ENCODE data around the gene PRR23E. TPM values are rescaled to one million over a fixed set of nuclear protein-coding genes. Genes with fewer than 3 reads are reported as not detected.

The PRR23E gene
- total and polyA plus RNA-seq, 5 donors from 2014 or later, result not detected

GRCh38 chr3:127203024-127203423, 10.1 kb downstream of the PRR23E start:
- H3K4me1 Mint-ChIP-seq, result no peaks in the 10 kb centered on the region
- H3K9me3 ChIP-seq (ENCODE audit: control insufficient read depth in 2 of 2, low read length in 2 of 2), result no peaks in the 10 kb centered on the region
- no peaks in the 10 kb centered on the region for H3K36me3 ChIP-seq (ENCODE audit: control insufficient read depth, insufficient read depth, low read length)
- no peak for ATAC-seq (ENCODE audit: low read depth in 2 of 2)
- peaks cover 0 to 8% (median 2%) of the 10 kb centered on the region in 7 donors for H3K9me3 Mint-ChIP-seq
- H3K27me3 Mint-ChIP-seq, result no peaks in the 10 kb centered on the region
- no peak overlapping the region for H3K4me3 Mint-ChIP-seq
- no peaks in the 10 kb centered on the region for H3K4me1 ChIP-seq (ENCODE audit: control insufficient read depth, insufficient read depth, low read length, poor library complexity, severe bottlenecking)
- H3K4me3 ChIP-seq (ENCODE audit: low read depth, low read length), result no peak overlapping the region
- no peak overlapping the region for H3K27ac ChIP-seq (ENCODE audit: insufficient read depth, low read length, poor library complexity, severe bottlenecking)
- no peak overlapping the region for H3K27ac Mint-ChIP-seq
- H3K27me3 ChIP-seq (ENCODE audit: control insufficient read depth, insufficient read depth, low read length), result peaks cover 2% of the 10 kb centered on the region
- no peaks in the 10 kb centered on the region for H3K36me3 Mint-ChIP-seq
- DNase-seq, result no peak

GRCh38 chr3:127204841-127205582, 12.1 kb downstream of the PRR23E start:
- H3K4me3 ChIP-seq (ENCODE audit: low read depth, low read length), result no peak overlapping the region
- H3K4me1 ChIP-seq (ENCODE audit: control insufficient read depth, insufficient read depth, low read length, poor library complexity, severe bottlenecking), result no peaks in the 10 kb centered on the region
- no peak overlapping the region for H3K4me3 Mint-ChIP-seq
- no peak overlapping the region for H3K27ac ChIP-seq (ENCODE audit: insufficient read depth, low read length, poor library complexity, severe bottlenecking)
- no peak for DNase-seq
- H3K4me1 Mint-ChIP-seq, result no peaks in the 10 kb centered on the region
- H3K27me3 ChIP-seq (ENCODE audit: control insufficient read depth, insufficient read depth, low read length), result no peaks in the 10 kb centered on the region
- H3K36me3 Mint-ChIP-seq, result no peaks in the 10 kb centered on the region
- H3K36me3 ChIP-seq (ENCODE audit: control insufficient read depth, insufficient read depth, low read length), result no peaks in the 10 kb centered on the region
- H3K9me3 ChIP-seq (ENCODE audit: control insufficient read depth in 2 of 2, low read length in 2 of 2), result no peaks in the 10 kb centered on the region
- no peaks in the 10 kb centered on the region for H3K27me3 Mint-ChIP-seq
- peaks cover 0 to 8% (median 2%) of the 10 kb centered on the region in 7 donors for H3K9me3 Mint-ChIP-seq
- no peak for ATAC-seq (ENCODE audit: low read depth in 2 of 2)
- H3K27ac Mint-ChIP-seq, result no peak overlapping the region

GRCh38 chr3:127206154-127206553, 13.2 kb downstream of the PRR23E start:
- no peak overlapping the region for H3K27ac ChIP-seq (ENCODE audit: insufficient read depth, low read length, poor library complexity, severe bottlenecking)
- no peaks in the 10 kb centered on the region for H3K36me3 Mint-ChIP-seq
- no peaks in the 10 kb centered on the region for H3K27me3 Mint-ChIP-seq
- H3K4me1 ChIP-seq (ENCODE audit: control insufficient read depth, insufficient read depth, low read length, poor library complexity, severe bottlenecking), result no peaks in the 10 kb centered on the region
- peaks cover 0 to 8% (median 2%) of the 10 kb centered on the region in 7 donors for H3K9me3 Mint-ChIP-seq
- ATAC-seq (ENCODE audit: low read depth in 2 of 2) (no peak), DNase-seq (no peak)
- H3K27me3 ChIP-seq (ENCODE audit: control insufficient read depth, insufficient read depth, low read length), result no peaks in the 10 kb centered on the region
- no peaks in the 10 kb centered on the region for H3K36me3 ChIP-seq (ENCODE audit: control insufficient read depth, insufficient read depth, low read length)
- no peaks in the 10 kb centered on the region for H3K4me1 Mint-ChIP-seq
- H3K27ac Mint-ChIP-seq, result no peak overlapping the region
- no peak overlapping the region for H3K4me3 ChIP-seq (ENCODE audit: low read depth, low read length)
- H3K4me3 Mint-ChIP-seq, result no peak overlapping the region
- H3K9me3 ChIP-seq (ENCODE audit: control insufficient read depth in 2 of 2, low read length in 2 of 2), result no peaks in the 10 kb centered on the region

- Histone ChIP-seq H3K27ac (ENCODE audit: insufficient read depth, low read length, poor library complexity, severe bottlenecking) (no peak overlapping the region), H3K27me3 (ENCODE audit: control insufficient read depth, insufficient read depth, low read length) (no peaks in the 10 kb centered on the region), H3K4me3 (ENCODE audit: low read depth, low read length) (no peak overlapping the region), H3K36me3 (ENCODE audit: control insufficient read depth, insufficient read depth, low read length) (no peaks in the 10 kb centered on the region), H3K9me3 (ENCODE audit: control insufficient read depth in 2 of 2, low read length in 2 of 2) (no peaks in the 10 kb centered on the region), H3K4me1 (ENCODE audit: control insufficient read depth, insufficient read depth, low read length, poor library complexity, severe bottlenecking) (no peaks in the 10 kb centered on the region)
- H3K4me3 Mint-ChIP-seq, result no peak overlapping the region
- no peaks in the 10 kb centered on the region for H3K4me1 Mint-ChIP-seq
- no peak overlapping the region for H3K27ac Mint-ChIP-seq
- ATAC-seq (ENCODE audit: low read depth in 2 of 2) (no peak), DNase-seq (no peak)
- H3K36me3 Mint-ChIP-seq, result no peaks in the 10 kb centered on the region
- H3K27me3 Mint-ChIP-seq, result no peaks in the 10 kb centered on the region
- peaks cover 0 to 8% (median 2%) of the 10 kb centered on the region in 7 donors for H3K9me3 Mint-ChIP-seq
These were observed 13.9 kb downstream of the PRR23E start for GRCh38 chr3:127206611-127207516.

GRCh38 chr3:127207727-127208482, 15.0 kb downstream of the PRR23E start:
- no peaks in the 10 kb centered on the region for H3K9me3 ChIP-seq (ENCODE audit: control insufficient read depth in 2 of 2, low read length in 2 of 2)
- peaks cover 0 to 3% (median 0%) of the 10 kb centered on the region in 7 donors for H3K9me3 Mint-ChIP-seq
- H3K27me3 Mint-ChIP-seq, result no peaks in the 10 kb centered on the region
- H3K4me3 Mint-ChIP-seq, result no peak overlapping the region
- H3K36me3 Mint-ChIP-seq, result no peaks in the 10 kb centered on the region
- DNase-seq, result no peak
- no peak overlapping the region for H3K4me3 ChIP-seq (ENCODE audit: low read depth, low read length)
- no peak overlapping the region for H3K27ac ChIP-seq (ENCODE audit: insufficient read depth, low read length, poor library complexity, severe bottlenecking)
- H3K27me3 ChIP-seq (ENCODE audit: control insufficient read depth, insufficient read depth, low read length), result no peaks in the 10 kb centered on the region
- no peak overlapping the region for H3K27ac Mint-ChIP-seq
- H3K4me1 Mint-ChIP-seq, result no peaks in the 10 kb centered on the region
- no peaks in the 10 kb centered on the region for H3K4me1 ChIP-seq (ENCODE audit: control insufficient read depth, insufficient read depth, low read length, poor library complexity, severe bottlenecking)
- ATAC-seq (ENCODE audit: low read depth in 2 of 2), result no peak
- no peaks in the 10 kb centered on the region for H3K36me3 ChIP-seq (ENCODE audit: control insufficient read depth, insufficient read depth, low read length)

GRCh38 chr3:127208483-127209100, 15.7 kb downstream of the PRR23E start:
- H3K27me3 ChIP-seq (ENCODE audit: control insufficient read depth, insufficient read depth, low read length), result no peaks in the 10 kb centered on the region
- no peaks in the 10 kb centered on the region for H3K36me3 ChIP-seq (ENCODE audit: control insufficient read depth, insufficient read depth, low read length)
- no peak for ATAC-seq (ENCODE audit: low read depth in 2 of 2)
- H3K9me3 Mint-ChIP-seq, result peaks cover 0 to 3% (median 0%) of the 10 kb centered on the region in 7 donors
- peak overlapping the region in 1 of 3 donors; percentile 71 for H3K27ac Mint-ChIP-seq
- no peak overlapping the region for H3K4me3 ChIP-seq (ENCODE audit: low read depth, low read length)
- no peaks in the 10 kb centered on the region for H3K4me1 ChIP-seq (ENCODE audit: control insufficient read depth, insufficient read depth, low read length, poor library complexity, severe bottlenecking)
- H3K36me3 Mint-ChIP-seq, result no peaks in the 10 kb centered on the region
- no peak for DNase-seq
- H3K27me3 Mint-ChIP-seq, result no peaks in the 10 kb centered on the region
- no peaks in the 10 kb centered on the region for H3K4me1 Mint-ChIP-seq
- no peaks in the 10 kb centered on the region for H3K9me3 ChIP-seq (ENCODE audit: control insufficient read depth in 2 of 2, low read length in 2 of 2)
- no peak overlapping the region for H3K4me3 Mint-ChIP-seq
- no peak overlapping the region for H3K27ac ChIP-seq (ENCODE audit: insufficient read depth, low read length, poor library complexity, severe bottlenecking)

GRCh38 chr3:127209155-127209839, 16.4 kb downstream of the PRR23E start:
- no peak for ATAC-seq (ENCODE audit: low read depth in 2 of 2)
- no peak for DNase-seq
- Mint-ChIP-seq H3K27me3 (peaks cover under 1% of the 10 kb centered on the region), H3K9me3 (peaks cover 0 to 3% (median 0%) of the 10 kb centered on the region in 7 donors), H3K27ac (peak overlapping the region in 1 of 3 donors; percentile 71), H3K4me1 (no peaks in the 10 kb centered on the region), H3K36me3 (no peaks in the 10 kb centered on the region), H3K4me3 (no peak overlapping the region)
- no peak overlapping the region for H3K4me3 ChIP-seq (ENCODE audit: low read depth, low read length)
- no peaks in the 10 kb centered on the region for H3K36me3 ChIP-seq (ENCODE audit: control insufficient read depth, insufficient read depth, low read length)
- no peaks in the 10 kb centered on the region for H3K9me3 ChIP-seq (ENCODE audit: control insufficient read depth in 2 of 2, low read length in 2 of 2)
- H3K27ac ChIP-seq (ENCODE audit: insufficient read depth, low read length, poor library complexity, severe bottlenecking), result no peak overlapping the region
- H3K27me3 ChIP-seq (ENCODE audit: control insufficient read depth, insufficient read depth, low read length), result no peaks in the 10 kb centered on the region
- no peaks in the 10 kb centered on the region for H3K4me1 ChIP-seq (ENCODE audit: control insufficient read depth, insufficient read depth, low read length, poor library complexity, severe bottlenecking)

Data from CD4-positive, CD25-positive, alpha-beta regulatory T cell (primary cell).